Ascending aorta (tissue), 2 donors: ENCODE data around the gene PDE9A. TPM values are rescaled to one million over a fixed set of nuclear protein-coding genes. Genes with fewer than 3 reads are reported as not detected.

Source experiments
- DNase-seq, 2 donors: peaks; one replicate each; pipeline ENCODE4 v3.0.0-alpha.2; 2019; ENCODE audit warnings: low spot score in 2 of 2
- H3K27ac ChIP-seq, 2 donors: fragments of 200-600 bp; sonication (generic); one replicate each; pipeline ENCODE4 v1.5.1; 2016 to 2017; ENCODE audit warnings: mild to moderate bottlenecking in 1 of 2
- H3K27me3 ChIP-seq: fragments of 200-600 bp; sonication (generic); one replicate; pipeline ENCODE4 v1.5.1; 2017
- H3K36me3 ChIP-seq, 2 donors: fragments of 200-600 bp; sonication (generic); one replicate each; pipeline ENCODE4 v1.5.1; 2016
- H3K4me1 ChIP-seq, 2 donors: fragments of 200-600 bp; sonication (generic); one replicate each; pipeline ENCODE4 v1.5.1; 2016 to 2017; ENCODE audit warnings: mild to moderate bottlenecking in 1 of 2
- H3K4me3 ChIP-seq, 2 donors: fragments of 200-600 bp; sonication (generic); one replicate each; pipeline ENCODE4 v1.5.1; 2016 to 2017; ENCODE audit warnings: mild to moderate bottlenecking in 1 of 2
- H3K9me3 ChIP-seq, 2 donors: fragments of 200-600 bp; sonication (generic); one replicate each; pipeline ENCODE4 v1.5.1; 2016
- intact Hi-C: fragments of 100-400 bp; cut with DNase I; formaldehyde crosslinking; loops from one replicate; pipeline ENCODE4 v1.15.1; 2023
- total RNA-seq: library from RNA; depleted of rRNA; stranded (reverse); fragments of >200 nt; gene quantifications from one replicate; pipeline ENCODE4 v1.1.0, GENCODE V29; 2016
- TF ChIP-seq, protein P1 (sequence below), 3 experiments: fragments of 200-600 bp in 2 of 3; fragments of 450-650 bp in 1 of 3; sonication (generic) in 2 of 3; IDR thresholded peaks; one replicate each; pipeline ENCODE4 v1.5.1; 2016 to 2019; ENCODE audit warnings: antibody characterized with exemption in 3 of 3, mild to moderate bottlenecking in 1 of 3, moderate library complexity in 1 of 3

PDE9A gene
- total RNA-seq, 1 donor from 2014 or later, result 2.2 TPM

DNA sequence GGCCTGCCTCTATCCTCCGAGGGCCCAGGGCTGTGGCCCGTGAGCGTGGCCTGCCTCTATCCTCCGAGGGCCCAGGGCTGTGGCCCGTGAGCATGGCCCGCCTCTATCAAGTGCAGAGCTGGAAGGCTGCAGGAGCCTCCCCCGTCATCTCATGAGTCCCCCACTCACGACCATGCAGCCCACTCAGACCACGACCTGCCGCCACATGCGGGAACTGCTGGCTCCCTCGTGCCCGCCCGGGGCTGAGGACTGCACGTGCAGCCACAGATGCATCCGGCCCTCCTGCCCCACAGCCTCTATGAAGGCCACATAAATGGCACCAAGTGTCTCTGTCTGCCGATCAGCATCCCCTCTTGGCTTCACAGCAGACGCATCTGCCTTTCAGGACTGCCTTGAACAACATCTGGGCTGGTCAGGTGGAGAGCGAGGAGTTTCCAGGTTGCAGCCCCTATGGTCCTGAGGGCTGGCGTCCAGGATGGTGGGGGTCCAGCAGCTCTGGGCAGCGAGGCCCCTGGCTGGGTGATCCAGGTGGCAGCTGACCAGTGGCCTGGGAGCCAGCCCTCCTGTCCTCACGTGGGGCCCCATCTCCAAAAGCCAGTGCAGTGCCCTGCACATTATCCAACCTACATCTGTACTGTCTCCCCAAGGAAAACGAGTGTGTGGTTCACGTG is 103.3 kb downstream of the PDE9A start:
- intact Hi-C loops, result no loop called here
- TF ChIP-seq, protein P1, sequence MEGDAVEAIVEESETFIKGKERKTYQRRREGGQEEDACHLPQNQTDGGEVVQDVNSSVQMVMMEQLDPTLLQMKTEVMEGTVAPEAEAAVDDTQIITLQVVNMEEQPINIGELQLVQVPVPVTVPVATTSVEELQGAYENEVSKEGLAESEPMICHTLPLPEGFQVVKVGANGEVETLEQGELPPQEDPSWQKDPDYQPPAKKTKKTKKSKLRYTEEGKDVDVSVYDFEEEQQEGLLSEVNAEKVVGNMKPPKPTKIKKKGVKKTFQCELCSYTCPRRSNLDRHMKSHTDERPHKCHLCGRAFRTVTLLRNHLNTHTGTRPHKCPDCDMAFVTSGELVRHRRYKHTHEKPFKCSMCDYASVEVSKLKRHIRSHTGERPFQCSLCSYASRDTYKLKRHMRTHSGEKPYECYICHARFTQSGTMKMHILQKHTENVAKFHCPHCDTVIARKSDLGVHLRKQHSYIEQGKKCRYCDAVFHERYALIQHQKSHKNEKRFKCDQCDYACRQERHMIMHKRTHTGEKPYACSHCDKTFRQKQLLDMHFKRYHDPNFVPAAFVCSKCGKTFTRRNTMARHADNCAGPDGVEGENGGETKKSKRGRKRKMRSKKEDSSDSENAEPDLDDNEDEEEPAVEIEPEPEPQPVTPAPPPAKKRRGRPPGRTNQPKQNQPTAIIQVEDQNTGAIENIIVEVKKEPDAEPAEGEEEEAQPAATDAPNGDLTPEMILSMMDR (IDR thresholded peaks at IDR 0.05), result no peak
- Histone ChIP-seq H3K36me3 (no peaks in the 10 kb centered on the region), H3K27me3 (no peaks in the 10 kb centered on the region), H3K4me3 (no peak overlapping the region), H3K4me1 (no peaks in the 10 kb centered on the region), H3K27ac (no peak overlapping the region), H3K9me3 (no peaks in the 10 kb centered on the region)
- DNase-seq, result no peak

DNA sequence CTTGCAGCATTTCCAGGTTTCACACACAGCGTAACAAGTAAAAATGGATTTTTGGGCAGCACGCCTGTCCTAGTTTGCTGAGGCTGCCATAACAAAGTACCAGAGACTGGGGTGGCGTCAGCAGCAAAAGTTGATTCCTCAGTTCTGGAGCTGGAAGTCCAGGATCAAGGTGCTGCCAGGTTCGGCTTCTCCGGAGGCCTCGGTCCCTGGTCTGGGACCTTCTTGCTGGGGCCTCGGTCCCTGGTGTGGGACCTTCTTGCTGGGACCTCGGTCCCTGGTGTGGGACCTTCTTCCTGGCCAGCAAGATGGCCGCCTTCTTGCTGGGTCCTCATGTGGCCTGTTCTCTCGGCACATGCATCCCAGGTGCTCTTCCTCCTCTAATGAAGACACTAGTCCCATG is 104.0 kb downstream of the PDE9A start:
- Histone ChIP-seq H3K9me3 (no peaks in the 10 kb centered on the region), H3K27ac (no peak overlapping the region), H3K4me1 (no peaks in the 10 kb centered on the region), H3K27me3 (no peaks in the 10 kb centered on the region), H3K36me3 (no peaks in the 10 kb centered on the region), H3K4me3 (no peak overlapping the region)
- intact Hi-C loops, result no loop called here
- no peak for DNase-seq
- TF ChIP-seq, protein P1 (IDR thresholded peaks at IDR 0.05), result no peak

DNA sequence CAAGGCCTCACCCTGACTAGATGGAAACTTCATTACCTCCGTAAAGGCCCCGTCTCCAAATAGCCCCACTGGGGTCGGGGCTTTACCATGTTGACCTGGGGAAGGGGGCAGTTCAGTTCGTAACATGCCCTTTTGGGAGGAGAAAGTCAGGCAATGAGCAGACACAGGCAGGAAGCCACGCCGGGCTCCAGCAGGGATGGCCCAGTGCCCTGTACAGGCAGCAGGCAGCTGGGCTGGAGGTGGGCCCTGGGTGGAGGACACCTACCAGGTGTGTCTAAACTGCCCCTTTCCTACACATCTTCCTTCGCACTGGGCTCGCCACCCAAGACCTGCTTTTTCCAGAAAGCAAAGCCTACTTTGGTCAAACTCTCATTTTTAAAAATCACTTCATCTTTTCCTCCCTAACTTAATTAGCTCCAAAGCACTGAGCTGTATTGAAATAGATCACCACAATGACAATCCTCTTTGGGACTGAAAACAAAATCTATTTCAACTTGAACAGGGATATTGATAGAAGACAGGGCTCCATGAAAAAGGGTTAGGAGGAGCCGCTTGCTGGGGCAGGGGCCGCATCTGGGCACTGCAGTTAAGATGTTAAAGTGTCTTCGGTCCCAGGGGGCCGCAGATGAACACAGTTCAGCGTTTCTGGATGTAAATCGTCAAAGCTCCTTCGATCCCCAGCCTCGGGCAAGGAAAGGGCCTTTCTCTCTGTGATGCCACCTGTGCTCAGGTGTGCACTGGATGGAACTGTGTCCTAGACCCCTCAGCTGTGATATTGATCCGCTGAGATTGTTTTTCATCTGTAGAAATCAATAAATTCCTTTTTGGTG is 104.6 kb downstream of the PDE9A start:
- no peaks in the 10 kb centered on the region for H3K9me3 ChIP-seq
- H3K27ac ChIP-seq, result no peak overlapping the region
- no peaks in the 10 kb centered on the region for H3K27me3 ChIP-seq
- H3K4me3 ChIP-seq, result no peak overlapping the region
- no peaks in the 10 kb centered on the region for H3K4me1 ChIP-seq
- TF ChIP-seq, protein P1 (IDR thresholded peaks at IDR 0.05), result no peak
- no peaks in the 10 kb centered on the region for H3K36me3 ChIP-seq
- DNase-seq, result no peak
- intact Hi-C loops, result no loop called here

DNA sequence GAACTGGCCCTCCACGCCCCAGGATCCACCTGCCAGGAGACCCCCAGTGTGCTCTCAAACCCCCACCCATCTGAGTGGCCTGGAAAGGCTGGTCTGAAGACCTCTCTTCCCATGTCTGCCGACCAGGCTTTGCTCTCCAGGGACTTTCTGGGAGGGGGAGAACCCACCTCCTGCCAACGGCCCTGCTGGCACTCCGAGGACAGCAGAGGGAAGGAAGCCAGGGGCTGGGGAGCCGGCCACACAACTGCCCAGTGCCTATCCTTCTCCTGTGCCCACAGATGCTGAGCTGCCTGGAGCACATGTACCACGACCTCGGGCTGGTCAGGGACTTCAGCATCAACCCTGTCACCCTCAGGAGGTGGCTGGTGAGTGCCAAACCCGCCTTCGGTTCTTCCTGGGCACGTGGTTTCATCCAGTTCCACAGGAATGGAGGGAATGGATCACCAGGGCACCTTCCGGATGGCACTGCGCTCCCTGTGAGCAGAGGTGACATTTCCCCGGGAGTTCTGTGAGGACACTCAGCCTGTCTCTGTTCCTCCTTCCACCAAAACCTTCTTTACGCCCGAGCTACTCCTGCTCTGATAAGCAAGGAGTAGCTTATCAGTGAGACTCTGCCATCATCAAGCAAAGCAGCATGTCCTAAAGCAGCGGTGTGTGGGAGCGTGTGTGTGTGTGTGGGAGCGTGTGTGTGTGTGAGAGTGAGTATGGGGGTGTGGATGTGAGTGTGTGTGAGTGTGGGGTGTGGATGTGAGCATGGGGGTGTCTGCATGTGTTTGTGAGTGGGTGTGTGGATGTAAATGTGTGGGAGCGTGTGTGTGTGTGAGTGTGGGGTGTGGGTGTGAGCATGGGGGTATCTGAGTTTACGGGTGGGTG is 105.5 kb downstream of the PDE9A start:
- no peaks in the 10 kb centered on the region for H3K27me3 ChIP-seq
- no peaks in the 10 kb centered on the region for H3K4me1 ChIP-seq
- no peak overlapping the region for H3K4me3 ChIP-seq
- intact Hi-C loops, result no loop called here
- DNase-seq, result no peak
- no peaks in the 10 kb centered on the region for H3K36me3 ChIP-seq
- no peaks in the 10 kb centered on the region for H3K9me3 ChIP-seq
- TF ChIP-seq, protein P1 (IDR thresholded peaks at IDR 0.05), result no peak
- no peak overlapping the region for H3K27ac ChIP-seq

DNA sequence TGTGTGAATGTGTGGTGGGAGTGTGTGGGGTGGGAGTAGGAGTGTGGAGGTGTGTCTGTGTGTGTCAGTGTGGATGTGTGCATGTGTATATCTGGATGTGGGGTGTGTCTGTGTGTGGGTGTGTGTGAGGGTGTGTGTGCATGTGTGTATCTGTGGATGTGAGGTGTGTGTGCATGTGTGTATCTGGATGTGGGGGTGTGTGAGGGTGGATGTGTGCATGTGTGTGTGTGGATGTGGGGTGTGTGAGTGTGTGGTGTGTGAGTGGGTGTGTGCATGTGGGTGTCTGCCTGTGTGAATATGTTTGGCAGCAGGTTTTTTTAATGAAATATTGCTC is 106.1 kb downstream of the PDE9A start:
- H3K36me3 ChIP-seq, result no peaks in the 10 kb centered on the region
- intact Hi-C loops, result no loop called here

More for the DNA sequence above, 106.1 kb downstream of the PDE9A start:
- H3K27me3 ChIP-seq, result no peaks in the 10 kb centered on the region
- H3K4me3 ChIP-seq, result no peak overlapping the region
- H3K27ac ChIP-seq, result no peak overlapping the region
- no peak for DNase-seq
- H3K4me1 ChIP-seq, result no peaks in the 10 kb centered on the region
- no peaks in the 10 kb centered on the region for H3K9me3 ChIP-seq
- TF ChIP-seq, protein P1 (IDR thresholded peaks at IDR 0.05), result no peak
